Esophagus squamous epithelium (tissue), 4 donors: Measurements from ENCODE around the gene XIAP.

Experiments used
- POLR2A ChIP-seq, 4 donors: fragments of 450-650 bp; IDR thresholded peaks; one replicate each; pipeline ENCODE4 v1.6.1; 2017; ENCODE audit warnings: antibody characterized with exemption in 4 of 4, mild to moderate bottlenecking in 4 of 4, moderate library complexity in 3 of 4
- TF ChIP-seq, protein P1 (sequence below), 6 experiments: fragments of 450-650 bp in 4 of 6; fragments of 200-600 bp in 2 of 6; sonication (generic) in 2 of 6; IDR thresholded peaks; one replicate each; pipeline ENCODE4 v1.5.1; 2016 to 2019; ENCODE audit warnings: antibody characterized with exemption in 6 of 6, mild to moderate bottlenecking in 4 of 6, moderate library complexity in 4 of 6

DNA sequence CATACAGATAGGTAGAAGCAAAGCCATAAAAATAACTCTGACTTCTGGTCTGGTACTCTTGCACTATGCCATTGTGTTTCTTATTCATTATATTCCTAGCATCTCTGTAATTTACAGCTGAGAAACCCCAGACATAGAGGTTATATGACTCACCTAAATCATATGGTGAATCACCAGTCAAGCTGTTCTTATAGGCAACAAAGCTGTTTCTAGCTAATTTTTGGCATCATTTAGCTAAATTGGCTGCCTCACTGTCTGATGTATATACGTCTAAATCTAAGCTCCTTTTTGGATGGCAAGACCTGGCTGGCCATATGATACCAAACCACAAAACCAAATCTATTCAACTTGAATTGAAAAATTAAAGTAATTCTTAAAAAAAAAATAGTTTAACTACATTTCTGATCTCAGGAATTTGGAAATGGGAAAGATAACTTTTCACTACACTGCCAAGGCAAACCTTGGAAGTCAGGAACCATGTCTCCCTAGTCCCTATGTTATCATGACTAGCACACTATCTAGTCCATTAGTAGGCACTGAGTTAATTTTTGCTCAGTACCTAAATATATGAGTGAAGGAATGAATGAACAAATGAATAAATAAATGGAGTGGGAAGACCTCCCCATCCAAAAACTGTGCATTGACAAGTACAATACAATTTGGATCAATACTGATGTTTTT is 60.4 kb downstream of the XIAP start:
- TF ChIP-seq, protein P1, sequence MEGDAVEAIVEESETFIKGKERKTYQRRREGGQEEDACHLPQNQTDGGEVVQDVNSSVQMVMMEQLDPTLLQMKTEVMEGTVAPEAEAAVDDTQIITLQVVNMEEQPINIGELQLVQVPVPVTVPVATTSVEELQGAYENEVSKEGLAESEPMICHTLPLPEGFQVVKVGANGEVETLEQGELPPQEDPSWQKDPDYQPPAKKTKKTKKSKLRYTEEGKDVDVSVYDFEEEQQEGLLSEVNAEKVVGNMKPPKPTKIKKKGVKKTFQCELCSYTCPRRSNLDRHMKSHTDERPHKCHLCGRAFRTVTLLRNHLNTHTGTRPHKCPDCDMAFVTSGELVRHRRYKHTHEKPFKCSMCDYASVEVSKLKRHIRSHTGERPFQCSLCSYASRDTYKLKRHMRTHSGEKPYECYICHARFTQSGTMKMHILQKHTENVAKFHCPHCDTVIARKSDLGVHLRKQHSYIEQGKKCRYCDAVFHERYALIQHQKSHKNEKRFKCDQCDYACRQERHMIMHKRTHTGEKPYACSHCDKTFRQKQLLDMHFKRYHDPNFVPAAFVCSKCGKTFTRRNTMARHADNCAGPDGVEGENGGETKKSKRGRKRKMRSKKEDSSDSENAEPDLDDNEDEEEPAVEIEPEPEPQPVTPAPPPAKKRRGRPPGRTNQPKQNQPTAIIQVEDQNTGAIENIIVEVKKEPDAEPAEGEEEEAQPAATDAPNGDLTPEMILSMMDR (IDR thresholded peaks at IDR 0.05): no peak
- no peak for TF ChIP-seq POLR2A (IDR thresholded peaks at IDR 0.05)
